Measurements from ENCODE around the gene OMP.
A peak's percentile ranks its signal among the peaks of the same experiment; 100 is the strongest.

The OMP gene

DNA sequence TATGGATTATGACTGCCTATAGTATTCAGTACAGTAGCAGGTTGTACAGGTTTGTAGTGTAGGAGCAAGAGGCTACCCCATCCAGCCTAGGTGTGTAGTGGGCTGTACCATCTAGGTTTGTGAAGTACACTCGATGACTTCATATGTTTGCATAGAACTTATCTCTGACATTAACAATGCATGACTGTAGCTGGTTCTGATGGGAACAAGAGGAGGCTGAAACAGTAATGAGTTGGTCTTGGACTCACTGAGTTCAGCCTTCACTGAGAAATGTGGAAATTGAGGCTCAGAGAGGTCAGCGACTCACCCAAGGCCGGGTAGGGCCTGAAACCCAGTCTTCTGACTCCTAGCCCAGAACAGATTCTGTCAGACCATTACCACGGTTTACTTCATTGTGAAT is 38.4 kb downstream of the OMP start:
- peak; percentile 79 for DNase-seq
- in situ Hi-C loops (cut with HindIII; ENCODE audit: low pct_ligation_motif_present, low sequenced_read_pairs): no loop called here
- no peaks in the 10 kb centered on the region for H3K27me3 ChIP-seq (replicated peaks)
- H3K27ac ChIP-seq: no peak overlapping the region
- no peak overlapping the region for H3K4me3 ChIP-seq (ENCODE audit: low read depth, low read length)
- H3K36me3 ChIP-seq (replicated peaks): no peaks in the 10 kb centered on the region
- TF ChIP-seq, protein P1, sequence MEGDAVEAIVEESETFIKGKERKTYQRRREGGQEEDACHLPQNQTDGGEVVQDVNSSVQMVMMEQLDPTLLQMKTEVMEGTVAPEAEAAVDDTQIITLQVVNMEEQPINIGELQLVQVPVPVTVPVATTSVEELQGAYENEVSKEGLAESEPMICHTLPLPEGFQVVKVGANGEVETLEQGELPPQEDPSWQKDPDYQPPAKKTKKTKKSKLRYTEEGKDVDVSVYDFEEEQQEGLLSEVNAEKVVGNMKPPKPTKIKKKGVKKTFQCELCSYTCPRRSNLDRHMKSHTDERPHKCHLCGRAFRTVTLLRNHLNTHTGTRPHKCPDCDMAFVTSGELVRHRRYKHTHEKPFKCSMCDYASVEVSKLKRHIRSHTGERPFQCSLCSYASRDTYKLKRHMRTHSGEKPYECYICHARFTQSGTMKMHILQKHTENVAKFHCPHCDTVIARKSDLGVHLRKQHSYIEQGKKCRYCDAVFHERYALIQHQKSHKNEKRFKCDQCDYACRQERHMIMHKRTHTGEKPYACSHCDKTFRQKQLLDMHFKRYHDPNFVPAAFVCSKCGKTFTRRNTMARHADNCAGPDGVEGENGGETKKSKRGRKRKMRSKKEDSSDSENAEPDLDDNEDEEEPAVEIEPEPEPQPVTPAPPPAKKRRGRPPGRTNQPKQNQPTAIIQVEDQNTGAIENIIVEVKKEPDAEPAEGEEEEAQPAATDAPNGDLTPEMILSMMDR (IDR thresholded peaks at IDR 0.05; ENCODE audit: low read depth, low read length, missing control alignments): no peak

- H3K27ac ChIP-seq: no peak overlapping the region
- in situ Hi-C loops (cut with HindIII; ENCODE audit: low pct_ligation_motif_present, low sequenced_read_pairs): no loop called here
- TF ChIP-seq, protein P1 (IDR thresholded peaks at IDR 0.05; ENCODE audit: low read depth, low read length, missing control alignments): no peak
- H3K27me3 ChIP-seq (replicated peaks): no peaks in the 10 kb centered on the region
- DNase-seq: no peak
- no peak overlapping the region for H3K4me3 ChIP-seq (ENCODE audit: low read depth, low read length)
- no peaks in the 10 kb centered on the region for H3K36me3 ChIP-seq (replicated peaks)
Observed at GRCh38 chr11:77141475-77141874, 38.8 kb downstream of the OMP start.

GRCh38 chr11:77142091-77142975 is 39.7 kb downstream of the OMP start:
- in situ Hi-C loops (cut with HindIII; ENCODE audit: low pct_ligation_motif_present, low sequenced_read_pairs): no loop called here
- no peaks in the 10 kb centered on the region for H3K36me3 ChIP-seq (replicated peaks)
- no peak for DNase-seq

DNA sequence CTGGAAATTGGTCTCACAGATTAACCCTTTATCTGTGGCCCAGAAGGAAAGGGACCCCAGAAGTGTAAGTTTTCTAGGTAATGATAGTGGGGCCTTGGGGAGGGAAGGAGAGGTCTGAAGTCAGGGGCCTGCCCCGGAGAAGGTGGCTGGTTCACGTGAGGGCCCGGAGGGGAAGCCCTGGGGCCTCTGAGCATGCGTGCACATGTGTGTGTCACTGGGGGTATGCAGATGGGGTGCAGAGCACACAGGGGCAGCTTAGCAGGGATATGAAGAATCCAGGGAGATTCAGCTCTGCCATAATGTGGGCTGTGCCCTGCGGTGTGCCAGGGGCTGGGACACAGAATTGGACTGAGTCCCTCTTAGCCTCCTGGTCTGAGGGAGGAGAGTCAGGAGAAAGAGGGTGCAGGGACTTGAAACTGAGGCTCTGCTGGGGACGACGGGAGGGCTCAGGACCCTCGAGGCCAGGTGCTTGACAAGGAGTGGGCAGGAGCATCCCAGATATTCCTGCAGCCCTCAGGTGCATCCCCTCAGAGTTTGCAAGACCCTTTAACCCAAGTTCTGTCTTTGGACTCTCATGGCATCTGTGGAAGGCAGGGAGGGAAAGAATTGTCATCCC is 40.9 kb downstream of the OMP start:
- peaks cover 4% of the 10 kb centered on the region for H3K27me3 ChIP-seq (replicated peaks)
- no peak for DNase-seq
- H3K4me3 ChIP-seq (ENCODE audit: low read depth, low read length): no peak overlapping the region
- in situ Hi-C loops (cut with HindIII; ENCODE audit: low pct_ligation_motif_present, low sequenced_read_pairs): no loop called here
- no peak overlapping the region for H3K27ac ChIP-seq
- TF ChIP-seq, protein P1 (IDR thresholded peaks at IDR 0.05; ENCODE audit: low read depth, low read length, missing control alignments): no peak
- H3K36me3 ChIP-seq (replicated peaks): no peaks in the 10 kb centered on the region

More at GRCh38 chr11:77142091-77142975, 39.7 kb downstream of the OMP start:
- Histone ChIP-seq H3K4me3 (ENCODE audit: low read depth, low read length) (no peak overlapping the region), H3K27me3 (replicated peaks) (peaks cover under 1% of the 10 kb centered on the region), H3K27ac (no peak overlapping the region)
- TF ChIP-seq, protein P1 (IDR thresholded peaks at IDR 0.05; ENCODE audit: low read depth, low read length, missing control alignments): no peak

- no peak overlapping the region for H3K27ac ChIP-seq
- H3K27me3 ChIP-seq (replicated peaks): peaks cover 4% of the 10 kb centered on the region
- TF ChIP-seq, protein P1 (IDR thresholded peaks at IDR 0.05; ENCODE audit: low read depth, low read length, missing control alignments): no peak
- in situ Hi-C loops (cut with HindIII; ENCODE audit: low pct_ligation_motif_present, low sequenced_read_pairs): no loop called here
- H3K4me3 ChIP-seq (ENCODE audit: low read depth, low read length): no peak overlapping the region
- no peak for DNase-seq
- no peaks in the 10 kb centered on the region for H3K36me3 ChIP-seq (replicated peaks)
Observed at GRCh38 chr11:77144196-77144856, 41.7 kb downstream of the OMP start.
